ENCODE measurements around the gene USP21.

GRCh38 chr1:161199506-161200139 is 40.3 kb downstream of the USP21 start:
- no peak for TF ChIP-seq CTCF (optimal IDR thresholded peaks at IDR 0.05 in 1 of 3, IDR thresholded peaks at IDR 0.05 in 1 of 3, conservative IDR thresholded peaks at IDR 0.05 in 1 of 3; ENCODE audit: extremely low read depth in 1 of 3, insufficient read depth in 2 of 3, low read length in 3 of 3)
- TF ChIP-seq EZH2 (IDR thresholded peaks at IDR 0.05; ENCODE audit: low read length): no peak
